ENCODE results near the gene NYAP2. TPM values are rescaled to one million over a fixed set of nuclear protein-coding genes. Genes with fewer than 3 reads are reported as not detected.
A peak's percentile ranks its signal among the peaks of the same experiment; 100 is the strongest.

NYAP2 gene
- total RNA-seq (2014; rRNA removed; shearing (Covaris generic)): 0.05 TPM in 1 of 2 replicates, not detected in the other

DNA sequence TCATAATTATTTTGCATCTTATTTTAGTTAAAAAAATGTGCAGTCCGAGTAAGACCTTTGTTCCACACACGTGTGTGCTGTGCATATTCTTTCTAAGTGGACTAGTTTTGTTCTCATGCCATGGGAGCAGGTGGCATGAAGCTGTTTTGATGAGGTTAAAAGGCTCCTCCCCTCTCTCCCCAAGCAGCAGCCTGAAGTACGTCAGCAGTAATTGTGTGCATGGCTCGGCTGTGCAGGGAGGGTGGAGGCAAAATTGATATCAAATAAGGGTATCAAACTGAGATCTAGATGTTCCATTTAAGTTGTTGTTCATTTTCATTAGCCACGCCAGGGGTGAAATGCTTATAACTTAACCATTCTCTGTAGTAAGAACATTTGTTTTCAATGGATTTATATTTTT is at the start of gene NYAP2:
NYAP2 (plus strand) TSS at position 207 of the 400 bp plus-strand sequence. CDS start 9,171 bp downstream, outside the sequence.
- no peak for DNase-seq (ENCODE audit: low spot score)

DNA sequence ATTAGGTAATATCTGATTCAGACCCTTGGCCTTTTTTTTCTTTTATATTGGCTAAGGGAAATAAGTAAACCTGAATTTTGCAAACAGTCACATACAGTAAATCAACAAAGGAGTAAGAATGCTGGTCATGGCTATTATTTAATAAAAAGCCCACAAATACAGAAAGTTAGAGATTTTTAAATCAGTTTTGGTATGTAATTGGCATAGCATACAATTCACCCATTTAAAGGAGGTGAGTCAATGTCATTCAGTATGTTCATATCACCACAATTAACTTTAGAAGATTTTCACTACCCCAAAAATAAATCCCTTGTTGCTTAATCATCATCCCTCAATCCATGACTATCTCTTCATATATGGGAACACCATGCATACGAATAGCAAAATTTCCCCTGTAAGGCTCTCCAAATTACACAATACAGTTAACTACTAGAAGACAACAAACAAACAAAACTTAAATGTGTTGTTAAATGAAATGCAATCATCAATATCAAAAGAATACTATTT is 45.9 kb upstream of the NYAP2 start:
- no peak for DNase-seq (ENCODE audit: low spot score)

DNA sequence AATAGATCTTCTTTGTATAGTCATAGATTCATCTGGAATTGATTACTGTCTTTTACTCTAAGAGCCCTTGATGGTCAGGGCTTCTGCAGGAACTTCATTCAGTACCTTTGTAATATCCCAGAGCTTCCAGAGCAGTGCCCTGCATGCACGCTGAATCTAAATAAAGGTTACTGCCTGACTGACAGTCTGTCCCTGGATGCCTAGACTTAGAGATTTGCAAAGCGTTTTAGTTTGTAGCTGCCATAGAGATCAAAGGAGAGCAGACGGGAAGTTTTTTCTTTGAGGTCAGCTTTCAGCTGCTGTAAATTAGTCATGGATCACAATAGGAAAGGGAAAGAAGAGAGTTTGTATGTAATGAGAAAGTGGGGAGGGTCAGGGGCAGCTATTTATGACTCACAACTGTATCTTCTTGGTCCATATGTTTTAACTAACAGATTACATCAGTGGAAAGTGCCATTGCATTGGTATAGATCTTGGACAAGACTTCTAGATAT is 45.2 kb upstream of the NYAP2 start:
- DNase-seq (ENCODE audit: low spot score): no peak

DNA sequence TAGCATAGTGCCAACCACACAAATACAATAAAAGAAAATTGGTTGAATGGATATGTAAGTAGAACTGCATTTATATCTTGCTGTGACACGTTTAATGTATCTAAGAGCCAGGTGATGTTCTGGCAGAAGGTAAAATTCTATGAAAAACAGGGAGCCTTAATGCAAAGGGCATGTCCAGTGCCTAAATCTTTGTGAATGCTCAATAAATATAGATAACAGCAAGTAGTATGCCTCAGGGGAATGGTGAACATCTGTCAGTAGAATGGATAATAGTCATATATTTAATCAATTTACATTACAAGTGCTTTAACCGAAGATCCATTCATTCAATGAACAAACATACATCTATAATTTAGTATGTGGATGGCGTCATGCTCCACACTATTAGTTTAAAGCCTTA is 43.7 kb upstream of the NYAP2 start:
- no peak for DNase-seq (ENCODE audit: low spot score)

DNA sequence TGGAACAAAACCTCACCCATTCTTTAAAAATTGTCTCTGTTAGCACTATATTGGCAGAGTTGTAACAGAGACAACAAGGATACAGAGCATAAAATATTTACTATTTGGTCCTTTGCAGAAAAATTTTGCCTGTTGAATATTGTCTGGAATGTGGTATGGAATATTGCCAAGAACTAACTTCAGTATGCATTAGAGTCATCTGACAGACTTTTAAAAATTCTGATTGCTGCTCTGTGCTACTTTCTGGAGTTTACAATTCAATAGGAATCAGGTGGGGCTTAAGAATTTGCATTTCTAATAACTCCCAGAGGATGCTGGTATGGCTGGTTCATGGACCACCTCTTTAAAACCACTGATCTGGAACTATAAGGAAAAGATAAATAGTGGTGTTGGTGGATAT is 32.8 kb upstream of the NYAP2 start:
- no peak for DNase-seq (ENCODE audit: low spot score)

DNA sequence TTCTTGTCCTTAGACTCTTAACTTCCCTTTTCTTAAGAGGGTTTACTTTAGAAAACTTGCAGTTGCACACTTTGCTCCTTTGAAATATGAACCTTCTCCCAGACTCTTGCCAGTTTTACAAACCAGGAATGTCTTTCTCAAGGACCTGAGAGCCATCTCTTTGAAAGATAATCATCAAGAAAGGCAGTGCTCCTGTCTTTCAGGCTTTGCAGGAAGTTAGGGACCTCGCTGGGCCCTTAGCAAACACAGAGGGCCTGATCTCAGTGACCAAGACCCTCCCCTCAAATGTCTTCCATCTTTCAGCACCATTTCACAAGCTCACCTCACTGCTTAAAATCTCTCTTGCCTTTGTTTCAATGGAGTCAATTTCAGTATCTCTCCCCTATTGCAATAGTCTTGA is 32.0 kb upstream of the NYAP2 start:
- no peak for DNase-seq (ENCODE audit: low spot score)

DNA sequence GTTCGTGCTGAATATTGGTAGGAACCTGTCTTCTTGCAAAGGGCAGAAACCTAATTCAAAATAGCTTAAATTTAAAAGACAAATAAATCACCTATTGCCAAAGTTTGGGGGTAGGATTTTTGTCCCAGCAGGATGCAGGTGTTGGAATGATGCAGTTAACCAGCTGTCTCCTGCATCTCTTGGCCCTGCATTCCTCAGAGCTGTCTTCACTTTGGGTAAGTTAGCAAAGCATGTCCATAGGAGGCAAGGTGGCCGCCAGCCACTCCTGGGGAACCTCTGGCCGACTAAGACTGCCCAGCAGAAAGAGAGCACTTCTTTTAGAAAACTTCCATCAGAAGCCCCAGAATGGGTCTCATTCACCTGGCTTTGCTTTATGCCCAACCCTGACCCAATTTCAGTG is 20.5 kb upstream of the NYAP2 start:
- no peak for DNase-seq (ENCODE audit: low spot score)

DNA sequence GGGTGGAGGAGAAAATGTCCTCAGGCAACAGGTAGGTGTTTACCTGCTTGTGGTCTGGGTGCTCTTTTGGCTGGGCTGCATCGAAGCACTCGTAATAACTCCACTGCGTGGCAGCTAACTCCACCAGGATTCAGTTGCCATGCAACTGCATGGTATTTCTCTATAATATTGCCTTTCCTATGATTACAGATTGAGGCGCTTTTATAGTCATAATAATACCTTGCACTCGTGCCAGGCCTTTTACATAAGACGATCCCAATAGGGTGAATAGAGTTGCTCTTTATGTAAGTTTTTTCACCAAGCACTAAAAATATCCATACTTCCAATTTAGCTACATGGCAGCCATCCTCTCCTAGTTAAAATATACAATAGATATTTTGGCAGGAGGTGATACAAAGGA is 19.7 kb upstream of the NYAP2 start:
- no peak for DNase-seq (ENCODE audit: low spot score)

DNA sequence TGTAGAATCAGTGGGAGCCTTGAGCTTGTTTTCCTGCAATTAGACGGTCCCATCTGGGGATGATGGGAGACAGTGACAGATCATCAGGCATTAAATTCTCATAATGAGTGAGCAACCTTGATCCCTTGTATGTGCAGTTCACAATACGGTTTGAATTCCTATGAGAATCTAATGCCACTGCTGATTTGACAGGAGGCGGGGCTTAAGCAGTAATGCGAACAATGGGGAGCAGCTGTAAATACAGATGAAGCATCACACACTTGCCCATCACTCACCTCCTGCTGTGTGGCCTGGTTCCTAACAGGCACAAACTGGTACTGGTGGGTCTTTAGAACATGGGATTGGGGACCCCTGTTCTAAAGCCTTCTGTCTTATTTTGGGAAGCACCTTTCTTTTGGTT is 17.9 kb upstream of the NYAP2 start:
- DNase-seq (ENCODE audit: low spot score): no peak

DNA sequence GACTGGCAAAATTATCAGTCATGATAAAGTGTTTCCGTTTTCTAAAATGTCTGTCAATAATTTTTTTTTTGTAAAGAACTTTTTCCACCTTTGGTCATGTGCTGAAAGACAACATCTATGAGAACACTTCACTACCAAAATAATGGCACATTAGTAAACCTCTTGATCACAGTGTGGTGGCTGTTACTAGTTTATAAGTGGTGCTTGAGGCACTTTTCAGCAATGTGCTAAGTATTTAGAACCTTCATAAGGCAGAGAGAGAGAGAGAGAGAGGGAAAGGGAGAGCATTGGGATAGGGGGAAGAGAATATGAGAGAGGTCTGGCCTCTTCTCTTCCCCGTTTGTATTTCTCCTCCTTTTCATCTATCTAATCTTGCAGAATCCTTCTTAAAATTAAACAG is 1.1 kb upstream of the NYAP2 start:
- DNase-seq (ENCODE audit: low spot score): no peak

DNA sequence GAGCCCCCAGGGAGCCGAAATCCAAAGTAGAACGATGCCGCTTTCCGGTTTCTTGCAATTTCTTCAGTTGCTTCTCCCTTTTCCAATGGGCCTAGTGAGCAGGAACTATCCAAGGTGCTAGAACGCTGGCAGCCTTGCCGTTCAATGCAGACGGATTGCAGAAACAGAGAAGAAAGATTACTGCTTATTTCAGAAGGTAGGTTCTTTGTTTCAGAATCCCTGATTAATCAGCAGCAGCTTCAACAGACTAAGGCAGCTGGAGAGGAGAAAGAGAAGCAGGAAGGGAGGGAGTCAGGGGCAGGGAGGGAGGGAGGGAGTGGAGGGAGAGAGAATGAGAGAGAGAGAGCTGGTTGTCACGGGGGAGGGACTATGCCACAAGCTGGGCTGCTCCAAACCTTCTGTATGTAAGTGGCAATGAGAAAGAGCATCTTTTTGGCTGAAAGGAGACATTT is 576 bp downstream of the NYAP2 start:
- DNase-seq (ENCODE audit: low spot score): peak; percentile 29

DNA sequence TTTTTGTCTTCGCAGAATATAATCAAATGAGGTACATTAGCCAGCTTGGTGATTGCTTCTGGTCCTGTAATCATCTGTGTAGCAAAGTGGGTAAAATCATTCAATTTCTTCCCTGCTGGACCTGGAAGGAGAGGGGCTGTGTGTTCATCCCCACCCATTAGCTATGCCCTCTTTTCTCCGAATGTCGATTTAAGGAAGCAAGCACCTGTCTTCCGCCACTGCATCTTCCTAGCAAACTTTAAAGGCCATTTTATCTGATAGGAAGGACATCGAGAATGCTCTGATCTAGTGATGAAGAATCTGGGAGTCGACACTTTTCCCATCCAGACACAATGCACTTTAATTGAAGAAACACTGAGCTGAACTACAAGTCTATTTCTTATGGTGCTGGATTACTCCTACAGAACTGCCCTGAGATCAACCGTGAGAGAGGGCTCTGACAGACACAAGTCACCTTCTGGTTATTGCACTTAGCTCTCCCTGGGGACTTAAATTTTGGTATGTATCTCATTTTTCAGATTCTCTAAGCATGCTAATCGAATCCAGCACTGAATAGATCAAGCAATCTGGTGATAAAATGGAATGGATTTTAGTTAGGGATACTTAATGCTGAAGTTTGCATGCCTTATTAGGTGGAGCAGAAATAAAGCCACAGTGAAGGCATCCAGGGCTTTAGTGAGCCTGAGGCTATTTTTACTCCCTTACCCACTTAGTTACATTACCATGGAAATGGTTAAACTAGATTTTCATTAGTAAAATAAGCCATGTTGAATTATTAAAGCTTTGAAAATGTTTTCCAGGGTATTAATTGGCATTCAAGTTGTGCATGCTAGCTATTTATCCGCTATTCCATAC is 1.3 kb downstream of the NYAP2 start:
- no peak for DNase-seq (ENCODE audit: low spot score)

DNA sequence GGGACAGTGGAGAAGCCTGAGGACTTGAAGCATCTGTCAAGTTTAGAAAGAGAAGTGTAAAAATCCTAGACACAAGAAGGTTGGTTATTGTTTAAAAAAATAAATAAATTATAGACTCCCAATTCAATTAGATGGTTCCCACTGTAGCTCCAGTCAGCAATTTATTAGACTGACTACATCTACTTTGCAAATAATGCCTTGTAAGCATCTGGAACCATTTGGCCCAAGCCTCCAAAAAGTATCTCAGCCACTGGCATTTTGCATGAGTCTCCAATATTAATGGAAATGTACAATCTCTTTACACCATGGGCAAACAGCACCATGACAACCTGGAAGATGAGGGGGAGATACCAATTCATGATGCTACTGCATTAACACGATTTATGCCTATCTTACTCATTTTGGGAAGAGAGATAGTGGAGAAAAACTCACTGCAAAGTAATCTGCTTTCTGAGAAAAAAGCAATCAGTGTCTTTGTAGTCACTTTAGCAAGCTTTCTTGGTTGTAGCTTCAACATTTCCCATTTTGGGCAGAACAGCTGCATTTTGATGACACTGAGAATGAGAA is 2.8 kb downstream of the NYAP2 start:
- DNase-seq (ENCODE audit: low spot score): no peak

DNA sequence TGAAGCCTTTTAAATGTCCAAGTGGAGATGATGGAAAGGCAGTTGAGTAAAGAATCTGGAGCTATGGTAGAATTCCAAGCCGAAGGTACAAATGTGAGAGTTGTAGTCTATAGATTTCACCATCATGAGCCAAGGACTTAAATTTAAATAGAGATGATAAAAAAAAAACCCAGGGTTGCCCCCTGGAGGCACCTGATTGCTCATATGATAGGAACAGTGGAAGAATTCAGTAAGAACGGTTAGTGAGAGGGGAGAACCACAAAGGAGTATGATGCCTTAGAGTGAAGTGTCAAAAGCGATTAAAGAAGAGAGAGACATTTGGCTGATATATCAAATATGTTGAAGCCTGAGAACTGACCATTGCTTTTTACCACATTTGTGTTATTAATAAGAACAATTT is 11.9 kb downstream of the NYAP2 start:
- no peak for DNase-seq (ENCODE audit: low spot score)

DNA sequence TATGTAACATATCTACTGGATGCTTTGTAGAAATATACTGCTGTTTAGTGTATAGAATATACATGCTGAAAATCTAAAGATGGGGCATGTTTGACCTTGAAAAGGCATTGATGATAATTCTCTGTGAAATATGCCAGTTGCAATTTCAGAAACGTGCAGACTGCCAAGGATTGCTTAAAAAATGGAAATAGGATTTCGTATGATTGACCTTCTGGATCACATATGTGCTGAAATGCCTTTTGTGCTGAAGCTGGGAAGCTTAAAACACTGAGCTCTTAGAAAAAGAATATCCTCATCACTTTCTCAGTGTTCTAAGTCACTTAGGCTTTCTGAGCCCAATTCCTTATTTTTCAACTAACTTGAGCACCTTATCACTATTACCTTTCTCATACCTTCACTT is 14.3 kb downstream of the NYAP2 start:
- no peak for DNase-seq (ENCODE audit: low spot score)

DNA sequence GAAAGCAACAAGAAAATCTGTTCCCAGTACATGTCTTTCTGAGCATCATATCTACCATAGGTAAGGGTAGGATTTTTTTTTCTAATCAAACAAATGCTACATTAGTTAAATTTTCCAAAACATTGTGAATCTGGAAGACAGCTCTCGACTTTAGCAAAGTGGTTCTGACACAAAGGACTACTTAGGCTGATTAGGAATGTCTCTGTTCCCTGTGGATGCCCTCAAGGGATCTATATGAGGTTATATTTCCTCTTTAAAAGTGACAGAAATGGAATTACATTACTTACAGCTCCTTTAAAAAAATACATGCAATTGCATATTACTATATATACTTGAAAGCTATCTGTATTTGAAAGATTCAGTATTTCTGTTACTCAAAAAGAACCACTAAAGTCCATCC is 15.4 kb downstream of the NYAP2 start:
- no peak for DNase-seq (ENCODE audit: low spot score)

DNA sequence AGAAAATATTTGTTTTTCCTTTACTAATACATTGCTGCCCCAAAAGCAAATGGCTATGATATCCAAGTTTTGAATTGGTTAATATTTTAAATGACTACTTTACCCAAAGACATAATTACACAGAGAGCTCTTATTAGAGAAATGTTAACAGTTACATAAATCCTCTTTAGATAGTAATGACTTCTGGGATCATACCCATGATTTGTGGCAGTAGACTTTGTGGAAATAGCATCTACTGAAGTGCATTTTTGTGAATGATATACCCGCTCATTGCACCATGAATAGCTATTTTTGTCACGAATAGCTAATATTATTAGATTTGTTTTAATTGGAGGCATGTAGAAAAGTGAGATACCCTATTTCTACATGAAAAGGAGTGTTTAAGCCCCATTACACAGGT is 15.8 kb downstream of the NYAP2 start:
- no peak for DNase-seq (ENCODE audit: low spot score)

DNA sequence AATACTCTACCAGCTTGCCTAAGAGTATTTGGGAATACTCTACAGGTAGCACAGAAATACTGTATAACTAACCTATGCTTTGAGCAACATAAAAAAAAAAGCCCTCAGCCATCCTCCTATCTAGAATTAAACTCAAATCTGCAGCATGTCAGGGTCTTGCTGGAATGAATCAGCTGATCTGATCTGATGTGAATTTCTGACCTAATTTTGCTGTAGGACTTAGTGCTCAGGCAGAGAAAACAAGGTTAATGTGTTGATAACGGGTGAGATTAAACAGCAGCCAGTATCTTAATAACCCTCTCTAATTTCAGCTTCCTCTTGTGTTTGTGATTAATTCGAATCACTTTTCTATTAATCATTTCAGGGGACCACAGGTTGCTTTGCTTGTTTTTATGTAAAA is 16.3 kb downstream of the NYAP2 start:
- no peak for DNase-seq (ENCODE audit: low spot score)

DNA sequence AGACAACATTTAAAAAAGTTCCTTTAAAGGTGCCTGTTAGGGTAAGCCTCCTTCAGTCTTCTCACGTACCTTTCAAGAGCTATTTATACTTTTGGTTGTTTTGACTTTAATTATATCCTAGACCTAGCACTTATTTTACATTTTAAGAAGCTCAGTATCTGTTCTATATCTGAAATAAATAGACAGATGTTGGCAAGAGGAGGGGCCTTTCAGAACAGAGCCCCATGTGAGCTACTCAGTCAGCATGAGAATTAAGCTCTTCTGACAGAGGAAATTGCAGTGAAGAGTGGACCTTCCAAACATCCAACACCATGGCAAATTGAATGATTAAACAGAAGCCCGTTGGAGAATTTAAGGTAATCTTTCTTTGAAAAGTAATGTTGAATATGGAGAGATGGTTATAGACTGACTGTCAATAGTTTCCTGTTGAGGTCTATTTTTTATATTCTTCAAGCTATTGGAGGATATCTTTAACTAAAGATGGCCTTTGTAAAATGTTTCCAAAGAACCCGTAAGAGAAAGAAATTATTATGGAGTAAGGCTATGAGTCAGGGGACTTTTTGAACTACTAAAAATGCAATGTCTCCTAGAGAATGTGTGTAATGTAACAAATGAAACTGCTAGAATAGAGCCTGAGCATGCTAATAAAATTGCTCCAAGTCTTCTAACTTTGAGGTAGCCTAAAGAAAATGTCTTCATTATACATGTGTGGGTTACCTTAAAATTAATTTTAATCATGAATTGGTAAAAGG is 17.3 kb downstream of the NYAP2 start:
- DNase-seq (ENCODE audit: low spot score): no peak

DNA sequence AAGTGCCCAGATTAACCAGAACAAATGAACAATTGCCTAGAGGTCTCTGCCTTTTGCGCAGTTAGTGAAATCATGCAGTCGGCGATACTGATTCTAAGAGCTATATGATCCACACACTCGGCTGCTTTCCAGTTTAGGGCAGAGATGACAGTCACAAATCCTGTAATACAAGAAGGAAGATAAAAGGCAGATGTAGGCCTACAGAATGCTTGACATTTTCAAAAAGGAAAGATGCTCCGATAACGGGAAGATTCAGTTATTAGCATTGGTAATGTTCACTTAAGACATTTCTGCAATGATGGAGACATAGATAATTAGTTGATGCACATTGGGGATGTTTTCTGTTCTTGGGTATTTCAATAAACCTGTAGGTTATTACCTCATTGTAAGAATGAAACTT is 19.5 kb downstream of the NYAP2 start:
- no peak for DNase-seq (ENCODE audit: low spot score)

DNA sequence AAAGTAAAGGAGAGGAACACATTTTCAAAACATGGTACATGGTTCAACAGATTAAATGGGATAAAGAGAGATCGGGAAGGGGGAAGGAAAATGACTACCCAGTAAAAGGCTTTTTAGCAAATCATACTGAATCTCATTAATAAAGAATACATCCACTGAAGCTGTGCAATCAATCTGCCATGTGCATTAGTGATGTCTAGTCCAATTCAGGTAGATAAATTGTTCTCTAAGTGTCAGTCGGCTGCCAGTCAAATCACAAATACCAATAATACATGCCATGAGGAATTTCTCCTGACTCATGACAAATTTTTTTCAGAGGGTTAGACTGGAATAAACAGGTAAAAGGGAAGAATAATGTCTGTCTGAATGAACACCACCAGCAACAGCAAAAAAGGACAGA is 22.6 kb downstream of the NYAP2 start:
- no peak for DNase-seq (ENCODE audit: low spot score)

DNA sequence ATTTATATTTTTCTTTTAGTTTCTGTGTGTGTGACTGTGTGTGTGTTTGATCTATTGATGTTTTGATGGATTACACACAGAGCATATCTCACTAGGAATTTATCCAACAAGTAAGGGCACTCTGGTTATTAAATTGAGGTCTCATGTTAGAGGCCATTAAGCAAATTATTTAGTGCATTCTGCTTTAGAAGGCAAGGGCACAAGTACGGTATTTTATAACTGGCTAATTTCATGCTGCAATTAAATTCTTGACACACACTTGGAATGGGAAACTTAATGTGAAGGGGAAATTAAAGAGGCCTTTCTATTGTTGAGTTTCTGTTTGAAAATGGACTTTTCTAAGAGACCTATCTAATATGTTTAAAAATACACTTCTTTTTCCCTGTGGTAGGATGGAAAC is 25.8 kb downstream of the NYAP2 start:
- no peak for DNase-seq (ENCODE audit: low spot score)

Data from HT-29 (cell line).